HG02840 (cell line): ENCODE data around the gene HOXA10.

ENCODE experiments used
- ATAC-seq: cut with Tn5 transposase; IDR thresholded peaks from one replicate; pipeline ENCODE4 v1.9.1; 2021; ENCODE audit warnings: mild to moderate bottlenecking, moderate library complexity, moderate number of reproducible peaks; ENCODE audit not compliant: unreplicated experiment, low FRiP score

Gene HOXA10

DNA sequence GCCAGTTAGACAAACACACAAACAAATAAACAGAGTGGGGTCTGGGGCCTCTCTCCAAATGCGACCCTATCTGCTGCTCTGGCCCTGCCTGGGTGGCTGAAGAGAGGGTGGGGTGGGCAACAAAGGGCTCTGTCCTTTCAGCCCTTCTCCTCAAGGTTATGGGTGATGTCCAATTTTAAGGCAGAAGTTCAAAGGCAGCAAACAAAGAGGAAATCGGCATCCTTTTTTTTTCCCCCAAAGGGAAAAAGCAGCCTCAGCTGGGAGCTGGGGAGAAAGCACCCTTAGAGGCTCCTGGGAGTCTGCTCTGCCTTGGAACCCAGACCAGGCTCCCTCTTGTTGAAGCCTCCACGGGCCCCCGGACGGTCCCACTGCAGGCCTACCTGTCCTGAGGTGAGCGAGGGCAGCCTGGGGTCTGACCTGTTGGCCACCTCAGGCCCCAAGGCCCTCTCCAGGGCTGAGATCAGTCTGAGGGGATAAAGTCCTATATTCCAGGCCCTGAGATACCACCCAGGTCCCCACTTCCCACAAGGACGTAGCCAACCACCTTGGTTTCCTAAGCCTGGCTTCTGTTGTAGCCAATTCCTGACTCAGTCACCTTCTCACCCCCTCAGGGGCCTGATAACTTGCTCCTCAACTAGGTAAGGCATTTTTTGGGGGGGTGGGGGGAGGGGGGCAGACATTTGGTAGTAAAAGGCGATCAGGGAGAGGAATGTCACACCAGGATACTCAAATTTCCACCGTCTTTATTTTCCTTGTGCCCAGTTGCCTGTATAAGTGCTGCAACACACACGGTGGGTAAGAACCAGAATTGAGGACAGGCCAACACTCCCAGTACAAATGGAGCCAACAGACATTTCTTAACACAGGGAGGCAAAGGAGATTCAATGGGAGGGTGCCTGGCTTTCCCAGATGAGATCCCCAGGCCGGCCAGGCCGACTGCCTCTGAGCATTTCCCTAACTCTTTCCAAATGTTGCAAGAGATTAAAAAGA, 6.6 kb upstream of the HOXA10 start:
- ATAC-seq = no peak

DNA sequence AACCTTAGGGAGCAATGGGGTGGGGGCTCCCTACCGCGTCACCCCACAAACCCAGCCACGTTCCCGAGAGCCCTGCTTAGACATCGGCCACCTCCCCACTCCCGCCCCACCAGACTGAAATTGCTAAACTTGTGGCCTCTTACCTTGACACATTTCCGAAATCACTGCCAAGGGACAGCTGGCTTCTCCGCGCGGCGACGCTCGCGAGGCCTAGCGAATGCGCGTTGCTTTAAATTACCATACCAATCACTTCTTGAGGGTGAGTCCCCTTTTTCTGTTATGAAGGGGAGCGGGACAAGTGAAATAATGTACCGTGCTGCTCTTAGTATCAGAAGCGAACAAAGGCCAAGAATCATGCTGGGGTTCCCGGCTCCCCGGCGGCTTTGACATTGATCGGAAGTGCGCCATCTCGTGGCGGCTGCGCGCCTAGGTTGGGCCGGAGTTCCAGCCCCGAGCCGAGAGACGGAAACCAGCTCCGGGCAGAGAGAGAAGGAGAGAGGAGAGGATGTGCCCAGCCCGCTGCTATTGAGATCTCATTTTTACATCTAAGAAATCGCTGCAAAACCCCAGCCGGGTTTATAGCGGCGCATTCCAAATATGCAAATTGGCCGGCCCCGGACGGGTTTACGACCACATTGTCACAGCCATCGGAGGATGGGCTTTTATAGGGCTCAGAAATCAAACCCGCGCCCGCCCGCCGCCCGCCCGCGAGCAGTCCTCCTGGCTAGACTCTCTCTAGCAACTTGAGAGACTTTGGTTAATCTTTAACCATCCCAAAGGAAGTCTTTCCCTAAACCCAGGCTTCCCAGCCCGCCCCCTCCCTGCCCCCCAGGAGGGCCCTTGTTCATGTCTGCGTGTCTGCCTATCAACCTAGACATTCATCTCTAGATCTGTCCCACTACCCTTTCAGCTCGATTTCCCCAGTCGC, 5.6 kb upstream of the HOXA10 start:
- ATAC-seq = no peak

DNA sequence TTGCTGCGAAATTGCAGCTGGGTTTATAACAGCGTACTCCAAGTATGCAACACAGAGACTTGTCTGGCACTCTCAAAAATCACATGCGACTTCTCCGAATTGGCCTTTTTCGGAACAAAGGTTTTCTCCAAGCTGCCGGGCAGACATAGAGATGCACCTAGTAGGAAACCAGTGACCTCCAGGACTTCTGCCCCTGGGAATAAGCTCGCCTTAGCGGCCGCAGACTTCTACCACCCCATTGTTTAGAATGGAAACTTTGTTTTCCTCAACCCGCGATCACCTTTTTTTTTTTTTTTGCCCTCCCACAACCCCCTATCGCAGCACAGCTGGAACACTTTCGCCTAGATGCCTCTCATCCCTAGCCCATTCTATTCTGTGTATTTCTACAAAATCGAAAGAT, 4.9 kb upstream of the HOXA10 start:
- no peak for ATAC-seq

DNA sequence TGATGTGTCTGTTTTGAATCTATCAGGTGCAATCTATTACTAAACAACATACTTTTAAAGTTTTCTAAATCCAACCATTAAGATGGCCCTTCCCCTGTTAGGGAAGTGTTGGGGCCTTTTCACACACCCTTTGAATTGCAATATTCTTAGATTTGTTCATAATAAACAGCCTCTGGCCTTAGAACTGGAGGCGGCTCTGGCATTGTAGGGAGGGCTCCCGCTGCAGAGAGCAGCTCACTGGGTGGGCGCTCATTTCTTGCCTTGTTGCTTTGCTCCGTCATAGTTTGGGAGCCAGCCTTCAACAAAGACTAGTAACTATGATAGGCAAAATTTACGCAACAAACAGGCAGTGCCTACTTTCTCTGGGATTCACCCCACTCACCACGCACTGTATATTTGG, 4.2 kb upstream of the HOXA10 start:
- ATAC-seq = no peak

DNA sequence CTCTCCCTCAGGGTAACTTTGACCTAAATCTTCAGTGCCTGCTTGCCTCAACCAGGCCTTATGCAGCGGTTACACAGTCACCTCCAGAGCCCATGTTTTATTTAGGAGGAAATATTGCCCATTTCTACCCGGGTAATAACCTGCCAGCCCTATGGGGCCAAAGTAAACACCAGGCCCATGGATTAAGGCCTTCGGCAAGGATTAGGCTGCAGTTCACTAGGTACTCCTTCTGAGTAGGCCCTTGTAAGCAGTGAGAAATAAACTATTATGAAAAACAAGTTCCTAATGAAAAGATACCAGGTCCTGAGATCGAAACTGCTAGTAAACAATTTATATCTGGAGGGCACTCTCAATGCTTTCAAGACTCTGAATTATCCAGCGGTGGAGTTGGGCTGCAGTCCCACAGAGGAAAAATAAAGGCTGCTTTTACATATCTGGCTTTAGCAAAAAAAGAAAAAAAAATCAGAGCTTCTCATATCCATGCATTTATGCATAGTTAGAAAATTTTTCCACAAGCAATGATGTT, 3.7 kb upstream of the HOXA10 start:
- no peak for ATAC-seq

DNA sequence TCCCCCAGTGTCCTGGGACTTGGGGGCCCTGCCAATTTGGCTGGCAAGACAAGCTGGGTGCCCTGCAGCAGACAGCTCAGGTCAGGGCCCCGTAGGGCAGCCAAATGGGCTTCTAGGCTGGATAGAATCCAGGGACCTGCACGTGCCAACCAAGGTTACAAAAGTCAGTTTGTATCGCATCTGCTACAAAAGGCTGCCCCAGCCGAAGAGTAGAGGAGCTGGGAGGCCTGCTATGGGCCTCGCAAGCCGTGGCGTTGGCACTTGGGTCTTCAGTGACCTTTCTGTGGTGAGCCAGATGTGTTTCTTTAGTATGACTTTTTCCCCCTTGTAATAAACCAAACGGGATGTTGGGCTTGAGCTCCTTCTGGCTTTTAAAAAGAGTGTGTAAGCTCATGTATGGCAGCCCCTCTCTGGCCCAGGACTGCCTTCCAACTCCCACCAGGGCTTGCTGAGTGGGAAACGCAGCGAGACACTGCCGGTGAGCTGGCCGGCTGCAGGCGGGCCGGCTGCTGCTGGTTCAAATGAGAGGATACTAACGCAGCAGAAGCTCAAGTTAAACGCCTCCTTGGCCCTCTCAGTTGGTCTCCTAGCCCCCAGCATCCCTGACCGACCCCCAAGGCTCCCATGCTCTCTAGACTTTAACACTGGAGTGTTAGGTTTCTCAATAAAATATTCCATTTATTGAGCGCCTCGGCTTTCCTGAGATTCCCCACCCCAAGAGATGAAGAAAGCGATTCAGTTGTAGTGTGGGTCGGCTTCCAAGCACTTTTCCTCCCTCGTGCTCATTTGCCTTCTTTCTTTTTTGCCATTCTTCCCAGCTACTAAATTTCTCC, 3.1 kb upstream of the HOXA10 start:
- no peak for ATAC-seq

DNA sequence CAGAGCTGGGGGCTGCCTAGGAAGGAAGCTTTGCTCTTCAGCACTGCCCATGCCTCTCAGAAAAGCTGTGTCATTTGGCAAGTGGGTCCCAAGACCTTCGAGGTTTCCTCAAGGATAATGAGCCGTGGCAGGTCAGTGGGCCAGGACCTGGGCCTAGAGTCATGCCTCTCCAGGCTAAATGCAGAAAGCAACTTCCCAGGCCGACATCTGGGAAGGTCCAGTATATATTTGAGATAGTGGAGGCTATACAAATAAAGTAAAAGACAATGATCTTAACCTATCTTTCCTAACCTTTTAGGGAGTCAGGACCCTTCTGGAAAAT, 2.4 kb upstream of the HOXA10 start:
- no peak for ATAC-seq

DNA sequence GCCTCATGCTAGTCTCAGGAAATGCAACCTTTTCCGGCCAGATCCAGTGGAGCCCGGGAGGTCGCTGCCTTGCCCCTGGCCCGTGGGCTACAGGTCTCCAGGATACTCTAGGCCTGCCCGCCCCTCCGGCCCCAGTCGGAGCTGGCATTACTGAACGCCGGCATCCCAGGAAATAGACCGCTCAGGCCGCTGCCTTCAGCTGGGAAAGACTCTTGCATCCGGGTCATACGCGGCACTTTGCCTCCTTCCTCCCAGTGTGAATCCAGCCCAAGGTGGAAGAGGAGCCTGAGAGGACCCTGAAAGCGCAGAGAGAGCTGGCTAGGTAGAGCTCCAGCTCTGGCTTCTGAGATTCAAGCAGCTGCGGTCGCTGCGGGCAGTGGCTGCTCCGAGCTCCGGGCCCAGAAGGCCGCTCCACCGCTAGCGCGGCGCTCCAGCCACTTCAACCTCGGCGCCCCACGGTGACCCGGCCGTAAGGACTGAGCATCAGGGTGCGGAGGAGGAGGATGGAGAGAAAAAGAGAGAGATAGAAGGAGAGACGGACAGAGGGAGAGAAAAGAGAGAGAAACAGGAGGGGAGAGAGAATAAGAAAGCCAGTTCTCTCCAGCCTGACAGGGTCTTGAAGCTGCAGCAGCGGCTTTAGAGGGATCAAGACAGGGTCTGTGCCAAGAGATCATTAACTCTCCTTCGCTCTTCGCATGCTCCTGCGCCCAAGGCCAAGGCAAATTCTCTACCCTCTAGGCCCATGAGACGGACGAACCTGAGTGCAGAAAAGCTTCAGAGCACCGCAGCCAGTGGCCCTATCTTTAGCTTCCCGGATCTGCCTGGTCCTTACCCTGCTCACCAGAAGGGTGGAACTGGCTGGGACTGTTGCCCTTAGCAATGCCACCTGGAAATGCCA, 1.8 kb upstream of the HOXA10 start:
- no peak for ATAC-seq

DNA sequence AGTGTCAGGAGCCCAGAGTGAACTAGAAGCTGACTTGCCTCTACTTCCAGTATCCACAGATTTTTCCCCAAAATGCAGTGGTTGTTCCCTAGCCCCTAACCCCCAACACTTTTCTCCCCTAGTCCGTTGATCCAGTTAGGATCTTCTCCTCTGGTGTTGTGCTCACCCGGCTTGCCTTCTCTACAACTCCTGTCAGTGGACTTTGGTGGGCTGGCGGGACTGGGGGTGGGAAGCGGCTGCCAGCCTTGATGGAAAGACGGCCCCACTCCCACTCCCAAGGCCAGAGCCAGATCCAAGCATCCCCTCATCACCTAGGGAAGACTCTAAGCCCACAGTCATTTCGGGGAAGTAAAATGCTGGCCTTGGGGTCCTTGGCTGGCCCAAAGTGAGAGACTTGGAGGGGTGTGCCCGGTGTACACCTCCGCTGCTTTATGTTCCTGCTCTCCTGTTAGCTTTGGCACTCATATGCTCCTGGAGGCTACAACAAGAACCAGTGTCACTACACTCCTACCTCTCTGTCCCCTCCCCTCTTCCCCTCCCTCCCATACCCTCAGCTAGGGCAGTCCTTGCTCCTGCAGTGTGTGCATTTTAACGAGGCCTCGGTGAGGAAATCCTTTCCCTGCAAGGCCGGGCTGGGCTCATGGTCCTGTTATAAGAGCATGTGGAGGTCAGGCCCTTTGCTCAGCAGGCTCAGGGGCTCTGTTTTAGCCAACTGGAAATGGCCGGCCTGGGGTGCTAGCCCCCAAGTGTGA, 930 bp upstream of the HOXA10 start:
- no peak for ATAC-seq

DNA sequence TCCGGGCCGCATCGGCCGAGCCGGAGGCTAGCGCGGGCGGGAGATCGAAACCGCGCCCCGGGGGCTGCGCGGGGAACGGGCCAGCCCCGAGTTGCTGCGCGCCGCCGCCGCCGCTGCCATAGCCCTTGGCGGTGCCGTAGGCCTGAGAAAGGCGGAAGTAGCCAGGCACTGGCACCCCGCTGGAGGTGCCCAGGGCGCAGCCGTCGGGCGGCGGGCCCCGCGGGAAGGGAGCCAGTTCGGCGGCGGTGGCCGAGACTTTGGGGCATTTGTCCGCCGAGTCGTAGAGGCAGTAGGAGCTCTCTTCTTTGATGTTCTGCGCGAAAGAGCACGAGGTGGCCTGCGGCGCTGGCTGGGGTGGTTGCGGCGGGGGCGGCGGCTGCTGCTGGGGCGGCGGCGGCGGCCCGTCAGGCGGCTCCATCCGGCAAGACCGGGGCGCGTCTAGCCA, 587 bp downstream of the HOXA10 start:
- no peak for ATAC-seq

DNA sequence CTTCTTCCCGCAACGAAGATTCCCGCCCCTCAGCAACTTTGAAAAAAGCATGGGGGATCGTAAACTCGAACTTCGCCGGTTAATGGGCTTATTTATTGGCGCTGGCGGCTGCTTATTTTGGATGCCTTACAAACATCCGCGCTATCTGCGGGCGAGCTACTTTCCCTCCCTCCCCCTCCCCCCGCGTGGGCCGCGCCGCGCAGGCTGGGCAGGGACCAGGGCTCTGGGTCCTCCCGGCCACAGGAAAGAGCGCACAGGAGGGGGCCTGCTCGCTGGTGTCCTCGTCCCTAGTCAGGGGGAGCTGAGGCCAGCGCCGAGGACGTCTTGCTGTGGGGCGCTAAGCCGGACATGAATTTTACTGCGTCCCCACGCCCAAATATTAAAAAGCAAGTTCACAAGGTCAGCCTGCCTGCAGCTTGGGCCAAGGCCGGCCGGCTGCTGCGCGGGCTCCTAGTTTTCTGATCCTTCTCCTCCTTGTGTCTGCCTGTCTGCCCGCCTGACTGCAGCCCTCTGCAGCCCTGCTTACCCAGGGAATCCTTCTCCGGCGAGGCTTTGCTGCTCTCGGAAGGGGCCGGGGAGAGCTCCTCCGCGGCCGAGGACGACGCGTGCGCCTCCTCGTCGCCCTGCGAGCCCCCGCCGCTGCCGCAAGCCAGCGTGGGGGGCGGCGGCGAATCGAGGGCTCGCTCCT, 1.2 kb downstream of the HOXA10 start:
- ATAC-seq = no peak

DNA sequence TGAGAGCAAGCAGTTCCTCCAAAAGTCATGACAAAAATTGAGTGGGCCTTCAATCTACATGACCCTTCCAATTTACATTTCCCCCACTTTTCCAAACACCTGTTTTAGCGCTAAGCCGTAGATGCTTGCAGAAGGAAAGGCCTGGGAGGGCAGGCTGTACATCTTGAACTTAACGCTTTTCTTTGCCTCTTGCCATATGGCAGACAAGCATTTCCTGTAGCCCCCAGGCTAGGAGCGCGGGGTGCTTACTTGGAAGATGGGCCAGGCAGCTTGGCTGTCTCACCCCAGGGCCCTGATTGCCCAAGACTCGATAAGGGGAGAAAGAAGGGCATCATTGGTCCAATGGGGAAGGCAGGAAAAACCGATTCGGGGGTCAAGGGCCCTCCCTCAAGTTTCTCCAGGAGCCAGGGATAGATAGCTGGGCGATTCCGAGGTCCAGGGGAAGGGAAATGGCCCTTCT, 1.8 kb downstream of the HOXA10 start:
- ATAC-seq = no peak

DNA sequence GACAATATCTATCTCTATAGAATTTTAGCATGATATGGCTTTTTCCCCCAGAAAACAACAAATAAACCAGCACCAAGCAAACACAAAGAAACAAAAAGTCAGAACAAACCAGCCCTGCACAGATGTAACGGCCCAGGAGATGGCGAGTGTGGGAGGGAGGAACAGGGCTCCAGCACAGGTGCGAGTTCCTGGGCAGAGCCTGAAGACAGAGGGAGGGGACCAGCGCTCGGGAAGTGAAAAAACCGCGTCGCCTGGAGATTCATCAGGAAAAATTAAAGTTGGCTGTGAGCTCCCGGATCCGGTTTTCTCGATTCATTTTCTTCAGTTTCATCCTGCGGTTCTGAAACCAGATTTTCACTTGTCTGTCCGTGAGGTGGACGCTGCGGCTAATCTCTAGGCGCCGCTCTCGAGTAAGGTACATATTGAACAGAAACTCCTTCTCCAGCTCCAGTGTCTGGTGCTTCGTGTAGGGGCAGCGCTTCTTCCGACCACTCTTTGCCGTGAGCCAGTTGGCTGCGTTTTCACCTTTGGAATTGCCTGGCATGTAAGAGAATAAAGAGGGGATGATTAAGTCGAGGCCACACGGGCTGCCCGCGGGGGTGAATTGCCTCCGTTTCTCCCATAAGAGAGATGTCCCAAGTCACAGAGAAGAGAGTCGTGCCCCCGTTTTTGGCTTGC, 2.3 kb downstream of the HOXA10 start:
- ATAC-seq = no peak

DNA sequence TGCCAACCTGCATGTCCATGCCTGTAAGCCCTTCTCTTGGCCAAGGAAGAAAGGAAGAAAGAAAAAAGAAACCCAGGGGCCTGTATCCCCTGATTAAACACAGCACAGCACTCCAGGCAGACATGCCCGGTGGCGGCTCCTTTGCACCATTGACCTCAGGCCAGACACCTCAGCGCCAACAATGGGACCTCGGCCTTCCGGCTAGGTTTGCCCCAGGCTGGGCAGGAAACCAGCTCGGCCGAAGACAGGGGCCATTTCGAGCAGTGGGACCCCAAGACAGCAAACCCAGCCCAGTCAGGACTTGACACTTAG, 2.8 kb downstream of the HOXA10 start:
- ATAC-seq = no peak

DNA sequence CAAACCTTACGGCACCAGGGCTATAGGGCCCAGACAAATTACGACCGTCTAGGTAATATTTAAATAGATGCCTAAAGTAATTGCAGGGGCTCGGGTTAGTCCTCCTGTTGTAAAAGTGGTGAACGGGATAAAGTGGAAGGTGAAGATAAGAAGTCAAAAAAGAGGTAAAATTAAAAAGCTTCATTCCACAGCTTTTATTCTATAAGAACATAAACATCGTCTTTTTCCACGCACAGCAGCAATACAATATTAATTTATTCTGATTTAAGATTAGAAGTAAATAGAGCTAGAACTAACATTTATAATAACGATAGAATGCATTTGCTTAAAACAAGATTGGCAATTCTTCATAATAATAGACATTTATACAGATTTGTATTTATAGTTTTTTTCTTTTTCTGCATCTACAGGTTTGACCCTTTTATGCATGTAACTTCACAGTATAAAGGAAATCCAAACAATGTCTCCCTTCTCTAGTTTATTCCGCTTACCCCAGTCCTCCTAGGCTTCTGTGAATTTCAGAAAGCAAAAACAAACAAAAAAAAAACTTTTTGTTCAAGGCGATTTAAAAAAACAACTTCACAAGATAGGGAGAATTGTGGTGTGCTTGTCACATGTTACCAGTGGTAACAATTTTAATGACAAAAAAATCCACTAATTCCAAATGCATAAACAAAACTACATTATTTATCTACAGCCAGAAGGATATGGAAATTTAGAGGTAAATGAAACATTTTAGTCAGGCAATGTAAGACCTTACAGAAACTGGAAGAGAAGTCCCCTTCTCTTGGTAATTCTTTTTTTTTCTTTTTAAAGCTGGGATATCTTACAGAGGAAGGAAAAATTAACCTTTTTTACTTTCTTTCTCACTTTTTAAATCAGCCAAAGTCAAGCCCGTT, 3.4 kb downstream of the HOXA10 start:
- no peak for ATAC-seq

DNA sequence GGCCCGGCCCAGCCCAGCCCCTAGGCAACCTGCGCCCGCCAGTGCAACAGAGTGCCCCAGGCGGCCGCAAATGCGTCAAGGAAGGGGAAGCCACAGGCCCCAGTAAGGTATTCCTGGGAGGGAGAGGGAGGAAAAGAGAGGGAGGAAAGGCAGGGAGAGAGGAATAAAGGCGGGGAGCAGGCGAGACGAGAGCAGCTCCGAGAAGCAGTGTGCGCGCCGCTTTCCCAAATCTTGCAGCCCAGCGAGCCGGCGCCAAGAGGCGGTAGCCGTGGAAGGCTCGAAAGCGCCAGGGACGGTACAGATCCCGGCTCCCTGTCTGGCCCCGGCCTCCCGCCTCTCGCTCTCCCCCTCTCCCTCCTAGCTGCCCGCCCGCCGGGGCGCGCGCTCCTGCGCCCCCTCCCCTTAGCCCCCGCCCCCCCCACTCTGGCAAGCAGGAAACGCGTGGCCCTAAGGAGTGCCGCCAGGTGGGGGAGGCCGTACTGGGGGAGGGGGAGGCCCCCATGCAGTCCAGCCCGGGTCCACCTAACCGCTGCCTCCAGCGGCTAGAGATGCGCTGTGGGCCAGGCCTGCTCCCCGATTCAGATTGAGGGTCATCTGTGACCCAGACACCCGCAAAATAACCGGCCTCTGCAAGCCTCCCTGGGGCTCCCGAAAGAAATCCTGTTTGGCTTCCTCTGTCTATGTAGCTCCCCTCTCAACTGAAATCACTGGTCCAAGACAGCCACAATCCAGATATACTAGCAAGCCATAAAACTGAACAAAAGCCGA, 4.3 kb downstream of the HOXA10 start:
- ATAC-seq = no peak
